Measurements from ENCODE around the gene REX1BD. TPM values are rescaled to one million over a fixed set of nuclear protein-coding genes. Genes with fewer than 3 reads are reported as not detected.

The REX1BD gene
- total and polyA plus RNA-seq, 2 of the 8 experiments (the other 6 are each of a cell fraction or from before 2014, with no cell fraction given): 56.8 to 62.7 TPM

DNA sequence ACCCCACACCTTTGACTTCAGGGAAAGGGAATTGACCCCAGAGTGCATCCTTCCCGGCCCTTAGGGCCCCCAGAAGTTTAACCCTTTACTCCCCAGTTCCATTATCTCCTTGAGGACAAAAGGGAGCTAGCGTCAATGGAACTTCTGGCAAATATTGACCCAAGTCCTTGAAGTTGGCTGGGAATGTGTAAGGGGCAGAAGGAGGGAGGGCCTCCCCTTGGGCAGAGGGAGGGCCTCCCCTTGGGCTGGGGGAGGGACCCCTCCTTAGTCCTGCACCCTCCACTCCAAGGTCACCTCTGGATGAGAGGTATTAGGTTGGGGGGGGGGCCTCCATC is 21.1 kb downstream of the REX1BD start:
- H3K23me2 ChIP-seq (ENCODE audit: low read depth, low read length): peaks cover 24% of the 10 kb centered on the region
- H3K18ac ChIP-seq (ENCODE audit: extremely low read depth, low read length): no peak overlapping the region
- no peak overlapping the region for H3K27ac ChIP-seq (ENCODE audit: low read depth, low read length)
- CTCF ChIA-PET (ENCODE audit: partially characterized antibody): interaction anchor here (0.6 to 1.7 kb wide), 6 partner anchors 11 to 134 kb away, joined by 3 to 5 read pairs (median 4); no protein-coding TSS in a partner anchor
- H3K36me3 ChIP-seq (ENCODE audit: control insufficient read depth in 2 of 4, insufficient read depth in 4 of 4, low read length in 3 of 4): peaks cover 0 to 17% (median 0%) of the 10 kb centered on the region in 4 experiments; a peak in 1 of 8 replicates
- H2BK15ac ChIP-seq (ENCODE audit: low read length): no peak overlapping the region
- H3K4ac ChIP-seq (replicated peaks; ENCODE audit: insufficient read length, low read depth, low read length): no peak overlapping the region
- DNase-seq (ENCODE audit: low read depth in 1 of 2, low spot score in 2 of 2) (no peak), FAIRE-seq (no peak)
- 42% methylated on average over 2 of the region's 2 CpGs; no CpG with 5 or more reads in 1 of the 2 experiments for WGBS, 2 experiments (ENCODE audit: extremely low coverage in 1 of 2, insufficient coverage in 1 of 2, insufficient read length in 1 of 2, insufficient replicate concordance in 2 of 2, low coverage in 1 of 2, low lambda C conversion rate in 2 of 2, missing lambda C conversion rate in 1 of 2)
- POLR2A ChIA-PET (ENCODE audit: partially characterized antibody): interaction anchor here (0.7 to 1.3 kb wide), 6 partner anchors 9 to 66 kb away, joined by 3 to 4 read pairs (median 3); no protein-coding TSS in a partner anchor
- no peaks in the 10 kb centered on the region for H3K79me2 ChIP-seq (ENCODE audit: control insufficient read depth in 1 of 2, insufficient read depth in 2 of 2, low read length in 2 of 2)
- H3K4me1 ChIP-seq (replicated peaks in 1 of 4; ENCODE audit: control insufficient read depth in 3 of 4, insufficient read depth in 4 of 4, low read length in 3 of 4): peaks cover 28 to 61% (median 41%) of the 10 kb centered on the region in 4 experiments
- peak overlapping the region in 1 of 2 experiments; percentile 95; a peak in 2 of 4 replicates for H3K4me2 ChIP-seq (ENCODE audit: insufficient read depth in 1 of 2, low read depth in 2 of 2, low read length in 2 of 2)
- H3K79me1 ChIP-seq (ENCODE audit: low read depth, low read length): no peaks in the 10 kb centered on the region
- no peaks in the 10 kb centered on the region for H3K9me3 ChIP-seq (ENCODE audit: insufficient read depth in 2 of 2, low read depth in 1 of 2, low read length in 1 of 2)
- no peak overlapping the region for H3K14ac ChIP-seq (ENCODE audit: insufficient read length)
- no peak overlapping the region for H2AK5ac ChIP-seq (ENCODE audit: low read depth, low read length)
- H4K8ac ChIP-seq (ENCODE audit: extremely low read depth, insufficient read depth, low read length): no peak overlapping the region
- H2BK12ac ChIP-seq (ENCODE audit: low read depth, low read length): peak overlapping the region; percentile 68; the same call in 1 of the 2 replicates
- peak overlapping the region; percentile 4; the same call in 1 of the 2 replicates for H2BK20ac ChIP-seq (ENCODE audit: low read length)
- peak overlapping the region; percentile 96 for H4K91ac ChIP-seq (replicated peaks; ENCODE audit: insufficient read length, low read length)
- H2BK120ac ChIP-seq (replicated peaks; ENCODE audit: low read depth, low read length): peak overlapping the region; percentile 39
- H3K23ac ChIP-seq (ENCODE audit: insufficient read length): no peak overlapping the region
- no peak overlapping the region for H3K9ac ChIP-seq (replicated peaks in 1 of 4; ENCODE audit: extremely low read depth in 1 of 4, low read depth in 3 of 4, low read length in 3 of 4)
- peaks cover 0 to 17% of the 10 kb centered on the region in 2 experiments for H4K20me1 ChIP-seq (replicated peaks in 1 of 2; ENCODE audit: control insufficient read depth in 1 of 2, insufficient read depth in 2 of 2, low read length in 2 of 2)
- no peak overlapping the region for H3K4me3 ChIP-seq (ENCODE audit: extremely low read depth in 1 of 4, insufficient read depth in 2 of 4, low read depth in 3 of 4, low read length in 4 of 4)
- peaks cover 86 to 96% (median 96%) of the 10 kb centered on the region in 4 experiments for H3K27me3 ChIP-seq (replicated peaks in 1 of 4; ENCODE audit: control insufficient read depth in 3 of 4, extremely low read depth in 1 of 4, insufficient read depth in 3 of 4, low read length in 3 of 4)
- no peak overlapping the region for H4K5ac ChIP-seq (ENCODE audit: insufficient read length, low read depth, low read length)
- H3K56ac ChIP-seq (replicated peaks; ENCODE audit: insufficient read length, low read depth, low read length): no peak overlapping the region
- no peak overlapping the region for H2AFZ ChIP-seq (ENCODE audit: low read length)
- peak overlapping the region; percentile 94; the same call in 1 of the 2 replicates for H2BK5ac ChIP-seq (ENCODE audit: low read depth, low read length)
- no peak for TF ChIP-seq EGR1 (IDR thresholded peaks at IDR 0.05; ENCODE audit: borderline replicate concordance, low read depth, low read length)
- TF ChIP-seq GABPA (IDR thresholded peaks at IDR 0.05; ENCODE audit: borderline replicate concordance, insufficient read depth, low read length): no peak
- no peak for TF ChIP-seq SIX5 (IDR thresholded peaks at IDR 0.05; ENCODE audit: low read depth, low read length)
- TF ChIP-seq HDAC6 (IDR thresholded peaks at IDR 0.05; ENCODE audit: low read depth, low read length): no peak
- TF ChIP-seq POU5F1 (IDR thresholded peaks at IDR 0.05; ENCODE audit: low read depth, low read length): no peak
- TF ChIP-seq RAD21 (IDR thresholded peaks at IDR 0.05 in 1 of 2, conservative IDR thresholded peaks at IDR 0.05 in 1 of 2; ENCODE audit: low read depth in 2 of 2, low read length in 2 of 2): no peak
- TF ChIP-seq GTF2F1 (IDR thresholded peaks at IDR 0.05; ENCODE audit: borderline replicate concordance, low read depth, low read length): no peak
- TF ChIP-seq SP2 (IDR thresholded peaks at IDR 0.05; ENCODE audit: low read length): no peak
- TF ChIP-seq HDAC2 (IDR thresholded peaks at IDR 0.05; ENCODE audit: borderline replicate concordance in 1 of 2, low read depth in 2 of 2, low read length in 2 of 2): no peak
- TF ChIP-seq KDM1A (IDR thresholded peaks at IDR 0.05; ENCODE audit: borderline replicate concordance, low read length): no peak
- no peak for TF ChIP-seq CBX8 (IDR thresholded peaks at IDR 0.05; ENCODE audit: borderline replicate concordance, low read depth, low read length)
- no peak for TF ChIP-seq TAF7 (optimal IDR thresholded peaks at IDR 0.05; ENCODE audit: borderline replicate concordance, low read depth, low read length)
- TF ChIP-seq POLR2AphosphoS5 (IDR thresholded peaks at IDR 0.05; ENCODE audit: low read depth, low read length): no peak
- no peak for TF ChIP-seq CREB1 (IDR thresholded peaks at IDR 0.05)
